H4 (cell line): ENCODE measurements around the gene FFAR4. TPM values are rescaled to one million over a fixed set of nuclear protein-coding genes. Genes with fewer than 3 reads are reported as not detected.

Source experiments
- DNase-seq: peaks from one replicate; pipeline ENCODE4 v3.0.0-alpha.2; 2015; ENCODE audit warnings: low spot score
- total RNA-seq: library from RNA; depleted of rRNA; stranded (reverse); fragments of >200 nt; shearing (Covaris generic); gene quantifications from 2 replicates; pipeline ENCODE4 v1.2.3, GENCODE V29; 2014

FFAR4 gene
- total RNA-seq, 1 experiment from 2014 or later, result not detected

DNA sequence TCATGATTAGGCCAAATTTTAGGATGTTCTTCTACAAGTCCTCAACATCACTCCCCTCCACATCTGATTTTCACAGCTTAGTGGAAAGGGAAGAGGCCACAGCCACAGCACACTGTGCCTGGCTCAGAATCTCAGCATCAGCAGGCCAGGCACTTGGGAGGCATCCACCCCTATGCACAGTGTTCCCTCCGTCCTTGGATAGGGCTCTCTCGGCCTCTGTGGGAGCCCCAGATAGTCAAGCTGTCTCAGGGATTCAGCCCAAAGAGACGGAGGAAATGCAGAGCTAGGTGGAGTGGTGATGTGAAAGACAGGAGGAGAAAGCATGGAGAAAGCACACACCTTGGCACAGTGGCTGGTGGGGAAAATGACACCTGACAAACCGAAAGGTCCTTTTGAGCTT is 33.3 kb downstream of the FFAR4 start:
- no peak for DNase-seq

DNA sequence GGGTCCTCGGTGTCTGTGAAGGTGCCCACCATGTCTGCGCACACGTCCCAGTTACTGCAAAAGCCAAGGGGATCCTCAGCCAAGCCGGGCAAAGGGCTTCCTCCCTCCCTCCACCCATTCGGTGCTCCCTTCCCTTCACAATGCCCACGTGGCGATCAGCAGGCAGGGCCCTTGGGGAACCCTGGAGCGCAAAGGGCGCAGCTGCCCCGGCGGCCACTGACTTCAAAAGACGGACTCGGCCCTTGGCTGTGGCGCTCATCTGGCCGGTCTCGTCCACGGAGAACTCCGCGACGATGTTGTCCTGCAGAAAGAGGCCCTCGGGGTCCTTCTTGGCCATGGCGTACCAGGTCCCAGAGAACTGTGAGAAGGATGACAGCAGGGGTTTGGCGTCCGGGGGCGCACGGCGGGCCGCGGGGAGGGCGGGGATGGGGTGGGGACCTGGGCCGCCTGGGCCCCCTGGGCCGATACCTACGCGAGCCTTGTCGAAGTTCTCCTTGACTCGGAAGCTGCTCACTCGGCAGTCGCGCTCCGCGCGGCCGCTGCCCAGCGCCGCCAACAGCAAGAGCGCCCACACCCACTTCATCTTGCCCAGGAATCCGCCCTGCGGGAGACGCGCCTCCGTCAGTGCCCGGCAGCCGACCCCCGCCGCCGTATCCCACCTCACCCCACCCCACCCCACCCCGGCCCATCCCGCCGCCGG is 34.1 kb downstream of the FFAR4 start:
- no peak for DNase-seq

DNA sequence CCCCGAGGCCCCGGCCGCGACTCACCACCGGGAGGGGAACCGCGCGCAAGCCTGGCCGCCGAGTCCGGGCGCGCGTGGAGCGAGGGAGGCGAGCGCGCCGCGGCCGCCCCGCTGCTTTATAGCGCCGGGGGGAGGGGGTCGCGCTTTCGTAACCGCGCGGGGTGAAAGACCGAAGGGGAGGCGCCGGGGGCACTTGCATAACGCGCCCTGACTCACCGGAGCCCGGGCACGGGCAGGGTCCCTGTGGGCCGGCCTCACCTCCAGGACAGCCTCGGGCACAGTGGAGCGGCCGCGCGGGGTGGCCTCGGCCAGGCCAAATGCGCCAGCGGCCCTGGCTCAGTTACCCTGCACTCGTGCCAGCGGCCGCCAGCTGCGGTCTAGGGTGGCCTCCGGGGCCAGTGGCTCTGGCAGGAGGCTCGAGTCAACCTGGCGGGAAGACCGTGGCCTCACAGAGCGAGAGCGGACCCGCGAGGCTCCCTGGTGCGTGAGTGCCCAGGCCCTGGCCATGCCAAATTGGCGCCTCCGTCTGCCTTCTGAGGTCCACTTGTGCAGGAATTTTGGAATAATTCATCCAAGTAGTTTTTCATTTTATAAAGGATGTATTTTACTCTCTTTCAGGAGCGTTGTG is 34.8 kb downstream of the FFAR4 start, which contains the start of gene RBP4:
RBP4 (minus strand) TSS at position 90 of the 628 bp plus-strand sequence. CDS start 207 bp downstream, outside the sequence.
- DNase-seq, result no peak

DNA sequence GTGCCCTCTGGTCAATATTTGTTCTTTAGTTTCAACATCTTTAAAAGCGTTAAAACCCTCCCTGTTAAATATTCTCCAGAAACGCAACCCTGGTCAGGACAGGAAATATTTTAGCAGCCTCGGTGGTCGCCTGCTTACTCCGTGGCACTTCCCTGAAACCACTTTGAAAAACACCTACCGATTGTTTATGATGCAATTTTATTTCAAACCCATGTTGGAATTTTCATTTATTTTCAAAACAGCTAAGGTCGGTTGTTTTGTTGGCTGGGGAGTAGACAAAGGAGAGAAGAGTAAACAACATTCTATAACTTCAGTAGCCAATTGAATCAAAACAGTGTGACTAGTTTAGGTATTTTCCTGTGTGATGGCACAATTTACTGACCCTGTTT is 35.3 kb downstream of the FFAR4 start:
- no peak for DNase-seq

DNA sequence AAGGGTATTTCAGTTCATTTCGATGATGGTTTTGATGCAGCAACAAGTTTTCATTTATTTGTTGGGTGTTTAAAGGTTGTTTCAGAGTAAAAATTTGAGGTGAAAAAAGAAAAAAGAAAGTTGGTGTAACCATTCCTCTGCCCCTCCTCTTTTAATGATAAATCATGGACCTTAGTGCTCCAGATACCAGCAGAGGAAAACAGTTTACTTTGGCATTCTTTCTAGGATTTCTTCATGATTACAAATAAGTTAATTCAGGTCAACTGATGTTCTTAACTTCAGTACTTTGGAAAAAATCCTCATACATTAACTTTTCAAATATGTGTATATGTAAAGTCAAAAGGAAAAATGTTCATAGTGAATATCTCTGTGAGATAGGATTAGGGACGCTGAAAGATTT is 36.6 kb downstream of the FFAR4 start:
- no peak for DNase-seq

DNA sequence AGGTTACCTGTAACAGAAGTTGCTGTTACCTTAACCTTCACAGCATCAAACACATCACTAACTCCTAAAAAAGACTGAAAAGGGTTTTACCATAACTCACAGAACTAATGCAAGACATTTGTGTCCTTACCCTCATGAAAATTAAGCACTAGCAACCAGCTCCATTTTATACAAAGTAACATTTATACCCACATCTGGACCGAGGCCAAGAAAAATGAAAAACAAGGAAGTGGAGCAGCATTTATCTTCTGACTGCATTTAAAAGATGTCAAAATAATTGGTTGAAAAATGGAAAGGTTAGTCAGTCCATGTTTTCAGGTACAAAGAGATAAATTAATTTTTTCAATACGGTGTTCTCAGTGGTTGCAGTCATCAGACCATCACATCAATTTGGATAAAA is 37.7 kb downstream of the FFAR4 start:
- DNase-seq, result no peak

DNA sequence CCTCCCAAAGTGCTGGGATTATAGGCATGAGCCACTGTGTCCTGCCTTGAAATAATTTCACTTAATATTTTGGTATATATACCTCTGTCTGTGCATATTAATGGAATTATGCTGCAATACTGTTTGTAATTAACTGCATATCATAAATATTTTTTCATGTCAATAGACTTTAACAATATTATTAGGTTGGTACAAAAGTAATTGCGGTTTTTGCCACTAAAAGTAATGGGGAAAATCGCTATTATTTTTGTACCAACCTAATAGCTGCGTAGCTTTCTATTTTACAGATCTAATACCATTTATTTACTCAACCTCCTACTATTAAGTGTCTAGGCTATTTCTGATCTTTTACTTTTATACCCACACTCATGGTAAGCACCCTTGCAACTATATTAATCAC is 42.0 kb downstream of the FFAR4 start:
- no peak for DNase-seq

DNA sequence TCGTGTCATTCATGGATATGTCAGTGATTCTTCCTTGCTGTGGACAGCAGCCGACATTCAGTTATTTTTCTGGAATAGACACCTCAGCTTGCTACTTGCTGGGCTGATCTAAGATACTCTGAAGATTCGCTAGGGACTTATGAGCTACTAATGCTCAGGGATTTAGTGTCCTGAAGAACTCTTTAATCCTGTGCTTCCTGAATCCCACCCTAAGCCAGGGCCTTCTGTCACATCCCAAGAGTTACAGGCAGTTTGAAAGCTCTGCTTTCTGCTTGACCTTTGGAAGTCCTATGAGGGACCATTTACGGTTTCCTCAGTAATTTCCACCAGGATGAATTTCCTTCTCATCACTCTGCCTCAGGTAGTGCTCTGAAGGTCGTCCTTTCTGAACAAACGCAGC is 45.8 kb downstream of the FFAR4 start, which contains the start of gene PDE6C:
PDE6C (plus strand) TSS at position 227 of the 400 bp plus-strand sequence. CDS start 189 bp downstream, outside the sequence.
- DNase-seq, result no peak

DNA sequence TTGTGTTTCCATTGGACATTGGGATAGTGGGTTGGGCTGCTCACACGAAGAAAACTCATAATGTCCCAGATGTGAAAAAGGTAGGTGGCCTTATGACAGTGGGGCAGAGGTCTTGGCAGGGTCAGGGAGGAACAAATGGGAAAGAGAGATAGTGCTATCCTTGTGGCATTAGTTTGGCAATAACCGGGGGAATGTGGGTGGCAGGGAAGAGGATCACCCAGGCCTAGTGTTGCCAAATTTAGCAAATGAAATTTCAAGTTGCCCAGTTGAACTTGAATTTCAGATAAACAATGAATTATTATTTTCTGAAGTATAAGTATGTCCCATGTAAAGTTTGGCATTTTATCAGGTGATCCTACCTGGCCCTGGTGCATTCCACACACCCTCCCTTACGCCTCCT is 46.7 kb downstream of the FFAR4 start:
- no peak for DNase-seq

DNA sequence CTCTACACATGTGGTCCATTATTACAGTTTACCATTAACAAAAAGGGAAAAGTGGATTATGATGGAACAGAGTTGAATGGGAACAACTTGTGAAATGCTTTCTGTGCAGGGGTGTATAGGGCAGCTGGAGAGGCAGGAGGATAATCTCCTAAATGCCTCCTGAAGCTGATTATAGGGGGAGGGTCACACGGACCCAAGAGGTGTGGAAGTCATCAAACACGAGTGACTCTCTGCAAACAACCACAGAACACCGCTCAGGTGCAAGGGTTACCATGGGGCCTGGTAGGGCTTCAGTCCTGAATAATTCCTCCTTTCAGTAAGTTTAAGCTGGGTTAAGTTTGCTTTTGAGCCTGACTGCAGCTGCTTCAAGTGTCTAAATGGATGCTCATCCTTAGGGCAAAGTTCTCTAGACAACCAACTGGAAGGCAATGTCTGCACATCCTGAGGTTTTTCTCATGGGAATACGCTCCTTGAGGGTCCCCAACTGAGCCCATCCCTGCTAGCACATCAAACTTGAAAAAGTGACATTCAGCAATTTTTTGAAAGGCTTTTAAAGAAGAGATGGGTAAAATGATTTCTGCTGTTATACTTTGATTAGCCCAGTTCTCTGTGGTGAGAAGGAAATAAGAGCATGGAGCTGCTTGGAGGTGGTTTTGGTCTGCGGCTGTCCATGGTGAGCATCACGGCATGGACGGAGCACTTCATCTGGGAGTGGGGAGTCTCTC is 47.8 kb downstream of the FFAR4 start:
- DNase-seq, result no peak

DNA sequence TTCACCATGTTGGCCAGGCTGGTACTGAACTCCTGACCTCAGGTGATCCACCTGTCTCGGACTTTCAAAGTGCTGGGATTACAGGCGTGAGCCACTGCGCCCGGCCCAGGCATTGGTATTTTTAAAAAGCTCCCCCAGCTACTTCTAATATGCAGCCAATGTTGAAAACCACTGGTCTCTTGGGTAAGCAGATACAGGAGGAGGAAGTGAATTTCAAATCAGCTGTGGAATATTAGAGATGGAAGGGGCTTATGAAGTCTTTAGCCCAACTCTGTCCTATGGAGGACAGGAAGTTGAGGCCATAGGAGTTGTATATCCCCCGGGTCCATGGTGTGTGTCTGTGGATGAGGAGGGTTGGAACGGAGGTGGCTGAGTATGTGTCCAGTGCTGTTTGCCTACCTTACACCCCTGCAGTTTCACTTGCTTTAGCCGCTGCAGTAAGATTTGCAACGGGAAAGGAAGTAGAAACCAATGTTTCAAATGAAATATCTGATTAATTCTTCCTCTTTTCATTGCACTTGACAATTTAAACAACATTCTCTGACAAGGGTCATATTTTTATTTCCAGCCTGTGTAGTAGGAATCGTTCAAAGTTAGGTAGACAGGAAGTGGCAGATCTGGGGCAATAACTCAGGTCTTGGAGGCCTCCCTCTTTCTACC is 49.2 kb downstream of the FFAR4 start:
- DNase-seq, result no peak

DNA sequence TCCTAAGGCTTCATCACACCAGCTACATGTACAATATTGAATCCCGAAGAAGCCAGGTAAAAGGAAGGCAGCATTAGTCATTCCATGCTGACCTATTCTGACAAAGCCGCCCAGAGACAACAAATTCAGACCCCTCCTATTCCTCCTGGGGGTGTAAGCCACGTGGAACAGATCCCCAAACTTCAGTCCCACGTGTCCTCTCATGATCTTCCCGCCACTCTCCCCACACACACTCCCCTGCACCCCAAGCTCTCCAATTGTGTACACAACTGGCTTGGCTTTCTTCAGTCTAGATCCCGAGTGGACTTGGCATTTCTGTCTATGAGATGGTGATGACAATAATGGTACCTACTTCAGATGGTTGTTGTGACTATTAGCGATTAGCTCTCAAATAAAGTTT is 54.5 kb downstream of the FFAR4 start:
- no peak for DNase-seq

DNA sequence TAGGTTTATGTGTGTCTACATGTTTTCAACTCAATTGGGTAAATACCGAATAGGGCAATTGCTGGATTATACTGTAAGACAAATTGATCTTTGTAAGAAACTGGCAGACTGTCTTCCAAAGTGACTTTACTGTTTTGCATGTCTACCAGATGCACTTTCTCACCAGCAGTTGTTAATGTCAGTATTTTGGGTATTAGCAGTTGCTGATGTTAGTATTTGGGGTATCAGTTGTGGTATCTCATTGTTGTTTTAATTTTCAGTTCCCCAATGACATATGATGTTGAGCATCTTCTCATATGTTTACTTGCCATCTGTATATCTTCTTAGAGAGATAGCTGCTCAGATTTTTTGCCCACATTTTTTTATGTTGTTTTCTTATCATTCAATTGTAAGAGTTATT is 56.5 kb downstream of the FFAR4 start:
- no peak for DNase-seq

DNA sequence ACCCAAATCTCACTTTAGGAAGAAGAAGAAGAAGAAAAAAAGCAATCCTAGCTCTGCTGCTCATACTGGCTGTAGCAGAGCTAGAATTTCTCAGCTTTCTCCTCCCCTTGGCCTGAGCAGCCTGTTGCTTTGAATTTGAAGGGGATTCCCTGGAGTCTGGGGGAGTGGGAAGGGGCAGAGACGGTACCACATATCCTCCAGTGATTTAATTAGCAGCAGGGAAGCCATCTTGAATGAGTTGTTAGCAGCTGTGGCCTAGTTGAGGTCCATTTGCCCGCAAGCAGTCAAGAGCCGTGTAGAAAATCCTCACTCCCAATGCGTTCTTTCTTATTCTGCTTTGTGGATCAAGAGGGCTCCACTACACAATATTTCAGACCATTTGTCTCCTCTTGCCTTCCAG is 62.4 kb downstream of the FFAR4 start:
- DNase-seq, result no peak

DNA sequence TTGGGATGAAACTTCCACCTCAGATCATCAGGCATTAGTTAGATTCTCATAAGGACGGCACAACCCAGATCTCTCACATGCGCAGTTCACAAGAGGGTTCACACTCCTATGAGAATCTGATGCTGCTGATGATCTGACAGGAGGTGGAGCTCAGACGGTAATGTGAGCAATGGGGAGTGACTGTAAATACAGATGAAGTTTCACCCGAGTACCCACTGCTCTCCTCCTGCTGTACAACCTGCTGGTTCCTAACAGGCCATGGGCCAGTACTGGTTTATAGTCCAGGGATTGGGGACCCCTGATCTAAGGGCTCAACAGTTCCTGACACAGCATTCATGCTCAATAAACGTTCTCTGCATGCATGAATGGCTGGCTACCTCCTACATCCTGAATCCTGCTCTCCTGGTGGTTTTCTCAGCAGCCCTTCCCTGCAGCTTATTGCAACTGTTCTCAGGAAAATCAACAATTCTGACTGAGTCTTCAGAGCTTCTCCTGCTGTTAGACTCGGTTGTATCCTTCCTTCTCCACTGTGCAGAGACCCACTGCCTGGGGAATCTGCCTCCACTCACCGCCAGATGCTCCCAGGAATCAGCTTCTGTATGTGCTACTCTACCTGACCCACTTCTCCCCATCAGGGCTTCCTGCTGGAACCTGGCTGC is 63.3 kb downstream of the FFAR4 start:
- DNase-seq, result no peak

DNA sequence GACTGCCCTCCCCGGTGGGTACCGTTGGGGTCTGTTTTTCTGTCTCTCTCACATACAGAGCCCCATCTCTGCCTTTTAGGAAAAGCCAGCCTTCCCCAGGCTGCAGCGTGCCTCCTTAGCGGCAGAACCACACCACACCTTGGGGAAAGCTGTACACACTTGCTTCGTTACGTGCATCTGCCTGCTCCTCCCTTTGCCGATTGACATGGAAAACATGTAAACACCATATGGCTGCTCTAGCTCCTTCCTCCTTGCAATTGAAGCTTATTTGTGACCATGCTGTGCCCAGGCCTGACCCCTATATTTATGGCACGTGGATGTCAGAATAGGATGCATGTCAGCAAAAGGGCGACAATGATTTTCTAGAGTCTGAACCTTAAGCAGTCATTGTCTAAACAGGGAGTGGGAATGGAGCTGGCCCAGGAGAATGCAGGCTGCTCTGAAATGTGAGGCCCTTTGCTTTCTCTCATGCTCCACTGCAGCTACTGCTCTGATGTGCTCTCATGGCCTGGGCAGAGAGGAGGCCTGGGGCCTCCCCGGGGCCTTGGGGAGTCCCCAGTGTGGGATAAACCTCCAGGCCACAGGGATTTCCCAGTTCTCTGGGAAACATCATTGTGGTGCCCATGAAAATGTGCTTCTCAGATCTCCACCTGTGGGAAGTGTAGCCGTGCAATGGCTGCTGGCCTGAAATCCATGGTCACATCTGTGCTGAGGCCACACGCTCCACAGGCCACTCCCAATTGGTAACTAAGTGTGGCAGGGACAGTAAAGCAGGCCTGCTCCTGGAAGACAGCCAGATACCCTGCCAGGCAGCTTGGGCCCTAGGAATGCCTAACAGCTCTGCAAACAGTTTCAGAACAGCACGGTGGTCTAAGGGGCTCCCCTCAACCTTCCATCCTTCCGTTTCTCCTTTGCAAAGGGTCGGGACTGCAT is 64.4 kb downstream of the FFAR4 start:
- no peak for DNase-seq
